Astrocyte (in vitro differentiated cells and primary cell): Measurements from ENCODE around the gene FGGY.

Experiments used
- CTCF ChIP-seq: IDR thresholded peaks from 2 replicates; pipeline ENCODE4 v1.5.1; 2011; ENCODE audit warnings: low read depth, mild to moderate bottlenecking, inconsistent platforms, low read length, moderate library complexity; ENCODE audit not compliant: insufficient read depth
- EZH2 ChIP-seq: IDR thresholded peaks from 2 replicates; pipeline ENCODE4 v1.6.1; 2012; ENCODE audit warnings: mild to moderate bottlenecking, low read length, inconsistent platforms; ENCODE audit not compliant: insufficient read depth

DNA sequence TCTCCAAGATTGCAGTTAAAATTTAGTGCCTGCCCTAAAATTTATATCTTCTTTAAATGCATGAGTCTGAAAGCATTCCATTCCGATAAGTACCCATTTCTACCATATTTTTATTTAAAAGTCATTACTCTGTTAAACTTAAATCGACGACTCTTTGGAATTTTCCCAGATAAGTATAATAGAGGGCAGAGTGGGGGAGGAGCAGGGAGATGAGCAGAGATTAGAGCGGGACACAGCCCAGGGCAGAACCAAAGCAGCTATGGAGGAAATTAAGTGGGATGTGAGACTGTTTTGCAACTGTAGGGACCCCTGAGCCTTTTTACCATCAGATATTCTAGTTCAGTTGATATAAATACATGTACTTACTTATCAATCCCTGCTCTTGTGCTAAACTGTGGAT lies 257.9 kb downstream of the FGGY start:
- TF ChIP-seq CTCF (no peak), EZH2 (no peak)
